Liver (tissue), 9 donors: ENCODE results near the gene RBM34. TPM values are rescaled to one million over a fixed set of nuclear protein-coding genes. Genes with fewer than 3 reads are reported as not detected.

Experiments
- DNase-seq: peaks from one replicate; pipeline ENCODE4 v3.0.0-alpha.2; 2017; ENCODE audit warnings: low spot score
- H3K27ac ChIP-seq, 2 donors: one replicate each; pipeline ENCODE4 v1.7.0; 2013; ENCODE audit warnings: inconsistent platforms in 2 of 2, low read length in 2 of 2, control low read depth in 1 of 2, low read depth in 1 of 2, mild to moderate bottlenecking in 1 of 2
- H3K27me3 ChIP-seq, 4 donors: one replicate each; pipeline versions ENCODE4 v1.6.1 to v1.7.0; 2013; ENCODE audit warnings: low read length in 3 of 4, inconsistent platforms in 1 of 4, mild to moderate bottlenecking in 1 of 4, moderate library complexity in 1 of 4; ENCODE audit not compliant: control insufficient read depth in 4 of 4, insufficient read depth in 4 of 4
- H3K36me3 ChIP-seq, 4 donors: one replicate each; pipeline versions ENCODE4 v1.6.1 to v1.7.0; 2013; ENCODE audit warnings: low read length in 3 of 4, mild to moderate bottlenecking in 3 of 4, low read depth in 1 of 4, moderate library complexity in 1 of 4; ENCODE audit not compliant: control insufficient read depth in 4 of 4, insufficient read depth in 3 of 4
- H3K4me1 ChIP-seq, 4 donors: one replicate each; pipeline versions ENCODE4 v1.6.1 to v1.7.0; 2013; ENCODE audit warnings: low read length in 3 of 4, mild to moderate bottlenecking in 3 of 4, moderate library complexity in 1 of 4; ENCODE audit not compliant: control insufficient read depth in 4 of 4, insufficient read depth in 4 of 4
- H3K4me3 ChIP-seq, 3 donors: one replicate each; pipeline versions ENCODE4 v1.6.1 to v1.7.0; 2013; ENCODE audit warnings: low read length in 3 of 3, control low read depth in 1 of 3, low read depth in 1 of 3, mild to moderate bottlenecking in 1 of 3
- H3K9ac ChIP-seq, 2 donors: one replicate each; pipeline ENCODE4 v1.7.0; 2013; ENCODE audit warnings: low read length in 2 of 2, mild to moderate bottlenecking in 2 of 2, moderate library complexity in 2 of 2, control low read depth in 1 of 2, low read depth in 1 of 2
- H3K9me3 ChIP-seq, 4 donors: one replicate each; pipeline versions ENCODE4 v1.6.1 to v1.7.0; 2013; ENCODE audit warnings: low read length in 3 of 4; ENCODE audit not compliant: control insufficient read depth in 4 of 4
- EGR1 ChIP-seq, 2 donors: IDR thresholded peaks; 2 replicates each; pipeline ENCODE4 v1.6.1; 2016 to 2018; ENCODE audit warnings: antibody characterized with exemption in 2 of 2, low read depth in 2 of 2
- FOXA1 ChIP-seq: IDR thresholded peaks from 2 replicates; pipeline ENCODE4 v1.6.1; 2016; ENCODE audit warnings: antibody characterized with exemption
- FOXA2 ChIP-seq: IDR thresholded peaks from 2 replicates; pipeline ENCODE4 v1.6.1; 2016; ENCODE audit warnings: antibody characterized with exemption
- HNF4A ChIP-seq, 2 donors: conservative IDR thresholded peaks; 2 replicates each; pipeline ENCODE4 v1.6.1; 2016; ENCODE audit warnings: antibody characterized with exemption in 2 of 2, mild to moderate bottlenecking in 2 of 2
- HNF4G ChIP-seq: IDR thresholded peaks from 2 replicates; pipeline ENCODE4 v1.6.1; 2016; ENCODE audit warnings: antibody characterized with exemption
- NR2F2 ChIP-seq: IDR thresholded peaks from 2 replicates; pipeline ENCODE4 v1.6.1; 2016; ENCODE audit warnings: antibody characterized with exemption
- RAD21 ChIP-seq, 2 donors: IDR thresholded peaks; 2 replicates each; pipeline ENCODE4 v1.6.1; 2016; ENCODE audit warnings: antibody characterized with exemption in 2 of 2, mild to moderate bottlenecking in 2 of 2
- REST ChIP-seq: IDR thresholded peaks from 2 replicates; pipeline ENCODE4 v1.6.1; 2016; ENCODE audit warnings: antibody characterized with exemption, mild to moderate bottlenecking
- RXRA ChIP-seq, 2 donors: IDR thresholded peaks; 2 replicates each; pipeline ENCODE4 v1.6.1; 2017 to 2018; ENCODE audit warnings: antibody characterized with exemption in 2 of 2, mild to moderate bottlenecking in 1 of 2
- SP1 ChIP-seq: IDR thresholded peaks from 2 replicates; pipeline ENCODE4 v1.6.1; 2018; ENCODE audit warnings: antibody characterized with exemption, mild to moderate bottlenecking
- YY1 ChIP-seq: IDR thresholded peaks from 2 replicates; pipeline ENCODE4 v1.6.1; 2016; ENCODE audit warnings: antibody characterized with exemption, mild to moderate bottlenecking
- ZBTB33 ChIP-seq: IDR thresholded peaks from 2 replicates; pipeline ENCODE4 v1.6.1; 2016; ENCODE audit warnings: antibody characterized with exemption
- WGBS: extraction: QIAGEN DNeasy Blood & Tissue Kit; methylation state at CpG from one replicate; pipeline ENCODE4 v1.1.7; 2013; 5-methylcytosine and 5-hydroxymethylcytosine counted together
- polyA plus RNA-seq, 2 donors: library from polyadenylated mRNA; stranded (reverse) in 1 of 2; unstranded in 1 of 2; fragments of 200-250 nt in 1 of 2; fragments of >200 nt in 1 of 2; fragmentation: Nextera tagmentation in 1 of 2; extraction: Ambion mirVana in 1 of 2; gene quantifications; one replicate each; pipeline versions ENCODE4 v1.2.1 to v1.2.3, GENCODE V29; 2013 to 2015
- total RNA-seq, 2 donors: library from RNA; depleted of rRNA; stranded (reverse); fragments of >200 nt; gene quantifications; one replicate each; pipeline ENCODE4 v1.2.3, GENCODE V29; 2014
- TF ChIP-seq, protein P1 (sequence below): IDR thresholded peaks from 2 replicates; pipeline ENCODE4 v1.6.1; 2016; ENCODE audit warnings: antibody characterized with exemption
- TF ChIP-seq, protein P2 (sequence below): IDR thresholded peaks from 2 replicates; pipeline ENCODE4 v1.6.1; 2016; ENCODE audit warnings: antibody characterized with exemption
- donor health status: healthy.
- donor health status: healthy.
- donor health status: healthy.
- donor health status: healthy.
- donor health status: healthy.

The RBM34 gene
- total and polyA plus RNA-seq, 4 donors, result 15.6 to 30.2 (median 18.8) TPM

- TF ChIP-seq RAD21 (IDR thresholded peaks at IDR 0.05) (no peak), ZBTB33 (no peak), RXRA (IDR thresholded peaks at IDR 0.05) (no peak), YY1 (no peak), REST (no peak), HNF4G (no peak)
- Histone ChIP-seq H3K27ac (no peak overlapping the region), H3K9ac (no peak overlapping the region), H3K27me3 (no peaks in the 10 kb centered on the region), H3K4me3 (no peak overlapping the region), H3K36me3 (peaks cover 3 to 13% (median 6%) of the 10 kb centered on the region in 4 donors), H3K4me1 (peaks cover 2 to 17% (median 8%) of the 10 kb centered on the region in 4 donors), H3K9me3 (no peaks in the 10 kb centered on the region)
- WGBS, result 94% methylated on average over 7 of the region's 7 CpGs
- DNase-seq, result no peak
Observed at GRCh38 chr1:235130766-235131270, 30.2 kb downstream of the RBM34 start.

- Histone ChIP-seq H3K9me3 (no peaks in the 10 kb centered on the region), H3K9ac (no peak overlapping the region), H3K4me1 (peaks cover 2 to 17% (median 9%) of the 10 kb centered on the region in 4 donors), H3K4me3 (no peak overlapping the region), H3K27me3 (no peaks in the 10 kb centered on the region), H3K36me3 (peaks cover 0 to 8% (median 4%) of the 10 kb centered on the region in 4 donors), H3K27ac (no peak overlapping the region)
- WGBS, result 93% methylated on average over 4 of the region's 4 CpGs
- no peak for DNase-seq
- TF ChIP-seq HNF4A (conservative IDR thresholded peaks at IDR 0.05), result no peak
- no peak for TF ChIP-seq SP1
- TF ChIP-seq, protein P1, sequence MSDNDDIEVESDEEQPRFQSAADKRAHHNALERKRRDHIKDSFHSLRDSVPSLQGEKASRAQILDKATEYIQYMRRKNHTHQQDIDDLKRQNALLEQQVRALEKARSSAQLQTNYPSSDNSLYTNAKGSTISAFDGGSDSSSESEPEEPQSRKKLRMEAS, result no peak
- no peak for TF ChIP-seq REST
- TF ChIP-seq FOXA1, result no peak
- TF ChIP-seq NR2F2, result no peak
- no peak for TF ChIP-seq FOXA2
- TF ChIP-seq, protein P2, sequence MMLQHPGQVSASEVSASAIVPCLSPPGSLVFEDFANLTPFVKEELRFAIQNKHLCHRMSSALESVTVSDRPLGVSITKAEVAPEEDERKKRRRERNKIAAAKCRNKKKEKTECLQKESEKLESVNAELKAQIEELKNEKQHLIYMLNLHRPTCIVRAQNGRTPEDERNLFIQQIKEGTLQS, result no peak
- TF ChIP-seq HNF4G, result no peak
- no peak for TF ChIP-seq EGR1 (IDR thresholded peaks at IDR 0.05; ENCODE audit: low read depth in 2 of 2)
- no peak for TF ChIP-seq RXRA (IDR thresholded peaks at IDR 0.05)
- TF ChIP-seq ZBTB33, result no peak
Observed at GRCh38 chr1:235129774-235130570, 31.1 kb downstream of the RBM34 start.
